H1 (cell line): Measurements from ENCODE around the gene MBP. TPM values are rescaled to one million over a fixed set of nuclear protein-coding genes. Genes with fewer than 3 reads are reported as not detected.

Experiments
- CTCF ChIA-PET: fragments of 300-600 bp; sonication (Branson Sonifier 250); formaldehyde crosslinking; loops from one replicate; lab custom pipeline; 2021; ENCODE audit not compliant: partially characterized antibody; lab: Charles Lee
- POLR2A ChIA-PET: fragments of 300-600 bp; sonication (Branson Sonifier 250); formaldehyde crosslinking; loops from one replicate; lab custom pipeline; 2021; ENCODE audit warnings: inconsistent platforms; ENCODE audit not compliant: partially characterized antibody; lab: Charles Lee
- DNase-seq, 2 experiments: peaks; one replicate each; pipeline versions ENCODE4 v3.0.0 to v3.0.0-alpha.2; 2010 to 2022; ENCODE audit warnings: low spot score in 2 of 2, low read depth in 1 of 2, mixed read lengths in 1 of 2
- FAIRE-seq: peaks from 2 replicates; lab custom pipeline; 2011; peaks lifted over from hg19 to GRCh38; lab: Jason Lieb, UNC
- H2AFZ ChIP-seq: 2 replicates; pipeline ENCODE4 v1.8.1; 2012; ENCODE audit warnings: low read length, inconsistent platforms
- H2AK5ac ChIP-seq: 2 replicates; pipeline ENCODE4 v1.6.1; 2013; ENCODE audit warnings: low read depth, low read length
- H2BK120ac ChIP-seq: replicated peaks from 2 replicates; pipeline ENCODE3; 2013; ENCODE audit warnings: low read depth, low read length, inconsistent platforms
- H2BK12ac ChIP-seq: 2 replicates; pipeline ENCODE4 v1.6.1; 2013; ENCODE audit warnings: low read depth, low read length
- H2BK15ac ChIP-seq: 2 replicates; pipeline ENCODE4 v1.6.1; 2013; ENCODE audit warnings: low read length
- H2BK20ac ChIP-seq: 2 replicates; pipeline ENCODE4 v1.6.1; 2013; ENCODE audit warnings: low read length
- H2BK5ac ChIP-seq: 2 replicates; pipeline ENCODE4 v1.6.1; 2013; ENCODE audit warnings: low read depth, low read length
- H3K14ac ChIP-seq: 2 replicates; pipeline ENCODE4 v1.6.1; 2013; ENCODE audit warnings: inconsistent platforms; ENCODE audit not compliant: insufficient read length
- H3K18ac ChIP-seq: 2 replicates; pipeline ENCODE4 v1.6.1; 2013; ENCODE audit warnings: low read length; ENCODE audit errors: extremely low read depth
- H3K23ac ChIP-seq: 2 replicates; pipeline ENCODE4 v1.6.1; 2013; ENCODE audit warnings: inconsistent platforms; ENCODE audit not compliant: insufficient read length
- H3K23me2 ChIP-seq: 2 replicates; pipeline ENCODE4 v1.6.1; 2013; ENCODE audit warnings: low read depth, low read length
- H3K27ac ChIP-seq: 2 replicates; pipeline ENCODE4 v1.6.1; 2011; ENCODE audit warnings: low read depth, low read length, inconsistent platforms
- H3K27me3 ChIP-seq, 4 experiments: replicated peaks in 1 of 4; 1 replicate in 1 of 4; 2 replicates in 3 of 4; pipeline versions ENCODE4 v1.6.1 to v1.8.1; 2011 to 2013; ENCODE audit warnings: low read length in 3 of 4, mild to moderate bottlenecking in 3 of 4, inconsistent platforms in 2 of 4, mixed read lengths in 2 of 4, moderate library complexity in 1 of 4; ENCODE audit not compliant: control insufficient read depth in 3 of 4, insufficient read depth in 3 of 4; ENCODE audit errors: extremely low read depth in 1 of 4
- H3K36me3 ChIP-seq, 4 experiments: 2 replicates each; pipeline versions ENCODE4 v1.6.1 to v1.8.1; 2011 to 2013; ENCODE audit warnings: mild to moderate bottlenecking in 4 of 4, low read length in 3 of 4, moderate library complexity in 2 of 4, control low read depth in 1 of 4, inconsistent platforms in 1 of 4; ENCODE audit not compliant: insufficient read depth in 4 of 4, control insufficient read depth in 2 of 4
- H3K4ac ChIP-seq: replicated peaks from 2 replicates; pipeline ENCODE3; 2013; ENCODE audit warnings: low read length, low read depth, mixed read lengths, inconsistent platforms; ENCODE audit not compliant: insufficient read length
- H3K4me1 ChIP-seq, 4 experiments: replicated peaks in 1 of 4; 1 replicate in 1 of 4; 2 replicates in 3 of 4; pipeline versions ENCODE4 v1.6.1 to v1.8.1; 2011 to 2013; ENCODE audit warnings: low read length in 3 of 4, inconsistent platforms in 2 of 4, mixed read lengths in 1 of 4; ENCODE audit not compliant: insufficient read depth in 4 of 4, control insufficient read depth in 3 of 4
- H3K4me2 ChIP-seq, 2 experiments: 2 replicates each; pipeline versions ENCODE4 v1.6.1 to v1.8.1; 2011 to 2013; ENCODE audit warnings: low read depth in 2 of 2, low read length in 2 of 2, control low read depth in 1 of 2, inconsistent platforms in 1 of 2, mild to moderate bottlenecking in 1 of 2; ENCODE audit not compliant: insufficient read depth in 1 of 2
- H3K4me3 ChIP-seq, 4 experiments: fragments of 200-600, 300-600 bp in 1 of 4; sonication (generic), shearing (Covaris generic), sonication (Bioruptor Twin) in 1 of 4; 2 replicates each; pipeline versions ENCODE4 v1.5.1 to v1.8.1; 2011 to 2016; ENCODE audit warnings: low read length in 4 of 4, low read depth in 3 of 4, control low read depth in 2 of 4, inconsistent platforms in 2 of 4, mild to moderate bottlenecking in 2 of 4, mixed read lengths in 1 of 4, moderate library complexity in 1 of 4; ENCODE audit not compliant: insufficient read depth in 2 of 4; ENCODE audit errors: extremely low read depth in 1 of 4
- H3K56ac ChIP-seq: replicated peaks from 2 replicates; pipeline ENCODE3; 2013; ENCODE audit warnings: low read depth, mild to moderate bottlenecking, mixed read lengths, low read length, inconsistent platforms; ENCODE audit not compliant: insufficient read length
- H3K79me1 ChIP-seq: 2 replicates; pipeline ENCODE4 v1.6.1; 2013; ENCODE audit warnings: low read depth, low read length, control low read depth
- H3K79me2 ChIP-seq, 2 experiments: 2 replicates each; pipeline versions ENCODE4 v1.6.1 to v1.8.1; 2012 to 2013; ENCODE audit warnings: low read length in 2 of 2, mild to moderate bottlenecking in 2 of 2, inconsistent platforms in 1 of 2; ENCODE audit not compliant: insufficient read depth in 2 of 2, control insufficient read depth in 1 of 2
- H3K9ac ChIP-seq, 4 experiments: replicated peaks in 1 of 4; 1 replicate in 1 of 4; 2 replicates in 3 of 4; pipeline versions ENCODE4 v1.6.1 to v1.8.1; 2011 to 2013; ENCODE audit warnings: low read depth in 3 of 4, low read length in 3 of 4, control low read depth in 2 of 4, mild to moderate bottlenecking in 2 of 4, moderate library complexity in 2 of 4, inconsistent platforms in 1 of 4; ENCODE audit errors: extremely low read depth in 1 of 4
- H3K9me3 ChIP-seq, 2 experiments: 2 replicates each; pipeline versions ENCODE4 v1.6.1 to v1.8.1; 2012 to 2013; ENCODE audit warnings: mild to moderate bottlenecking in 2 of 2, moderate library complexity in 2 of 2, control low read depth in 1 of 2, inconsistent platforms in 1 of 2, low read depth in 1 of 2, low read length in 1 of 2, mixed read lengths in 1 of 2; ENCODE audit not compliant: insufficient read depth in 2 of 2
- H4K20me1 ChIP-seq, 2 experiments: replicated peaks in 1 of 2; 2 replicates each; pipeline versions ENCODE3 to v1.8.1; 2011 to 2013; ENCODE audit warnings: inconsistent platforms in 2 of 2, low read length in 2 of 2, mild to moderate bottlenecking in 1 of 2; ENCODE audit not compliant: insufficient read depth in 2 of 2, control insufficient read depth in 1 of 2
- H4K5ac ChIP-seq: 2 replicates; pipeline ENCODE4 v1.6.1; 2013; ENCODE audit warnings: low read length, low read depth, mixed read lengths, inconsistent platforms; ENCODE audit not compliant: insufficient read length
- H4K8ac ChIP-seq: 2 replicates; pipeline ENCODE4 v1.8.0; 2013; ENCODE audit warnings: mild to moderate bottlenecking, moderate library complexity, low read length, inconsistent platforms; ENCODE audit not compliant: insufficient read depth; ENCODE audit errors: extremely low read depth
- H4K91ac ChIP-seq: replicated peaks from 2 replicates; pipeline ENCODE3; 2013; ENCODE audit warnings: low read length, mixed read lengths, inconsistent platforms; ENCODE audit not compliant: insufficient read length
- EP300 ChIP-seq, 2 experiments: IDR thresholded peaks; 1 replicate in 1 of 2; 2 replicates in 1 of 2; pipeline ENCODE4 v1.6.1; 2011 to 2012; ENCODE audit warnings: low read depth in 2 of 2, low read length in 2 of 2, mild to moderate bottlenecking in 2 of 2, borderline replicate concordance in 1 of 2, inconsistent platforms in 1 of 2, moderate library complexity in 1 of 2
- GTF2F1 ChIP-seq: IDR thresholded peaks from 2 replicates; pipeline ENCODE4 v1.6.1; 2012; ENCODE audit warnings: low read depth, low read length, improper control_type of control experiment, borderline replicate concordance
- HDAC2 ChIP-seq, 2 experiments: fragments of 300-600 bp in 1 of 2; sonication (generic) in 1 of 2; IDR thresholded peaks; 2 replicates each; pipeline ENCODE4 v1.6.1; 2011 to 2012; ENCODE audit warnings: low read depth in 2 of 2, low read length in 2 of 2, mild to moderate bottlenecking in 2 of 2, moderate library complexity in 2 of 2, borderline replicate concordance in 1 of 2, inconsistent platforms in 1 of 2
- KDM4A ChIP-seq: IDR thresholded peaks from one replicate; pipeline ENCODE4 v1.7.1; 2012; ENCODE audit warnings: low read depth, mild to moderate bottlenecking, moderate library complexity, low read length, inconsistent platforms; ENCODE audit not compliant: severe bottlenecking
- MAFK ChIP-seq: IDR thresholded peaks from 2 replicates; pipeline ENCODE4 v1.6.1; 2012; ENCODE audit warnings: low read depth, mild to moderate bottlenecking, improper control_type of control experiment, low read length
- NANOG ChIP-seq: IDR thresholded peaks from 2 replicates; pipeline ENCODE4 v1.6.1; 2011; ENCODE audit warnings: low read length, low read depth, mild to moderate bottlenecking, inconsistent platforms; ENCODE audit not compliant: insufficient read depth, poor library complexity, severe bottlenecking
- SIRT6 ChIP-seq: IDR thresholded peaks from one replicate; pipeline ENCODE4 v1.7.1; 2012; ENCODE audit warnings: low read length, inconsistent platforms
- SIX5 ChIP-seq: IDR thresholded peaks from 2 replicates; pipeline ENCODE4 v1.6.1; 2011; ENCODE audit warnings: mild to moderate bottlenecking, low read depth, low read length
- YY1 ChIP-seq: IDR thresholded peaks from 2 replicates; pipeline ENCODE4 v1.6.1; 2011; ENCODE audit warnings: low read depth, mild to moderate bottlenecking, low read length
- WGBS, 2 experiments: shearing (Covaris generic) in 1 of 2; methylation state at CpG; one replicate each; pipeline versions ENCODE4 v1.1.6 to v1.1.7; 2013 to 2015; ENCODE audit warnings: low lambda C conversion rate in 2 of 2, mixed read lengths in 2 of 2, inconsistent platforms in 1 of 2, low coverage in 1 of 2, missing lambda C conversion rate in 1 of 2; ENCODE audit not compliant: insufficient replicate concordance in 2 of 2, insufficient coverage in 1 of 2, insufficient read length in 1 of 2; ENCODE audit errors: extremely low coverage in 1 of 2, missing lambda C conversion rate in 1 of 2; 5-methylcytosine and 5-hydroxymethylcytosine counted together
- polyA plus RNA-seq, 7 experiments: library from polyadenylated mRNA; depleted of rRNA in 3 of 7; stranded (reverse) in 5 of 7; unstranded in 2 of 7; fragments of >200 nt in 5 of 7; fragments of 200-250 nt in 2 of 7; gene quantifications; 1 replicate in 5 of 7; 2 replicates in 1 of 7; 4 replicates in 1 of 7; pipeline versions ENCODE4 v1.2.1 to v1.2.3, GENCODE V29; 2011 to 2013; ENCODE audit warnings: missing spikeins in 2 of 7, mixed read lengths in 2 of 7
- total RNA-seq: library from RNA; stranded (reverse); fragmentation: NEBNext Ultra II Directional; extraction: Animal tissue kit (Norgen Biotek cat#: 25700); gene quantifications from 2 replicates; pipeline ENCODE4 v1.2.1, GENCODE V29; 2021
- TF ChIP-seq, protein P1 (sequence below): IDR thresholded peaks from 2 replicates; pipeline ENCODE4 v1.6.1; 2011; ENCODE audit warnings: low read depth, mild to moderate bottlenecking, low read length; ENCODE audit not compliant: insufficient read depth

The MBP gene
- total and polyA plus RNA-seq, 2 of the 8 experiments (the other 6 are each of a cell fraction or from before 2014, with no cell fraction given) = 7.7 to 19.2 TPM

DNA sequence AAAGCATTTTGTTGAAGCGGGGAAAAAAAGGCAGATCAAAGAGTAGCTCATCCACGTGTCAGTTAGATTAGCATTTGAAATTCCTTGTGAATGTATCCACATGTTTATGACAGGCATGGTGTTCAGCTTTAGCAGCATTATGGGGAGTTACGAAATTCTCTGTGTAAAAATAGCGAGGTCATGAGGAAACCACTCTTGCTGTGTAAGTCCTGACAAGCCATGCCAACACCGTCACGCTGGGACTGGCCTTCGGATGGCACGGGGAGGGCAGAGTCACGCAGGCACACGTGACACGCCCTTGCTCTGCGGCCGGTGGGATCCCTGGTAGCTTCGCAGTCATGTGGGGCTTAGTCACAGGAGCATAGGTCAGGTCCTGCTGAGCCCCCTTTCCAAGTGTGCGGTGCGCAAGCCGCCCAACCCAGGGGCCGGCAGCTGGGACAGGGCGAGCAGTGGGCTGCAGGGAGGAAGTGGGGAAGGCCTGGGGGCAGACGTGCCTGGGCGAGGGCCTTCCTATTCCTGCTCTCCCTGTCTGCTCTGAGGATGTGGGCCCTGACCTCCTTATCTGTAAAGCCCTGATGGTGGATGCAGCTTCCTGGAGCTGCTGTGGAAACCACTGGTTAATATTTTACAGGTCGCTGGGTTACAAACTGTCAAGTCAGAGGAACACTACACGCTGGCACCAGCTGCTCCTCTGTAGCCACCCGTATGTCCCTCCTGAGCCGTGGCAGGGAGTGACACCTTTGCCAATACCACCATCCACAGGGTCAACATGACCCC is 18.0 kb downstream of the MBP start:
- Histone ChIP-seq H2BK15ac (peak overlapping the region; percentile 85; the same call in 1 of the 2 replicates), H2BK20ac (no peak overlapping the region), H3K36me3 (no peaks in the 10 kb centered on the region), H3K9me3 (no peaks in the 10 kb centered on the region), H3K4me3 (no peak overlapping the region), H4K91ac (peak overlapping the region; percentile 1), H3K4me2 (no peak overlapping the region), H3K23ac (no peak overlapping the region), H3K23me2 (peaks cover 5% of the 10 kb centered on the region; the same call in 1 of the 2 replicates), H3K18ac (no peak overlapping the region; the same call in 1 of the 2 replicates), H2BK5ac (no peak overlapping the region), H2AK5ac (peak overlapping the region; percentile 57; the same call in 1 of the 2 replicates), H4K8ac (no peak overlapping the region), H3K27ac (no peak overlapping the region), H2BK12ac (peak overlapping the region; percentile 30; the same call in 1 of the 2 replicates), H2AFZ (no peak overlapping the region), H3K56ac (no peak overlapping the region), H3K9ac (no peak overlapping the region), H3K4me1 (peaks cover 0 to 11% (median 3%) of the 10 kb centered on the region in 4 experiments; a peak in 4 of 7 replicates), H2BK120ac (no peak overlapping the region), H3K27me3 (no peaks in the 10 kb centered on the region), H3K79me2 (peaks cover 0 to 4% of the 10 kb centered on the region in 2 experiments; a peak in 1 of 4 replicates), H4K5ac (no peak overlapping the region), H3K79me1 (peaks cover 9% of the 10 kb centered on the region), H4K20me1 (peaks cover 0 to 7% of the 10 kb centered on the region in 2 experiments), H3K14ac (no peak overlapping the region), H3K4ac (no peak overlapping the region)
- WGBS, 2 experiments = 89% methylated on average over 25 of the region's 25 CpGs; no CpG with 5 or more reads in 1 of the 2 experiments
- peak in 1 of 2 experiments; percentile 43 for DNase-seq
- ChIA-PET CTCF (interaction anchor here (0.9 to 1.3 kb wide), 6 partner anchors 9 to 97 kb away, joined by 3 to 5 read pairs (median 4); partner anchors contain the start of gene MBP), POLR2A (interaction anchor here (0.6 to 1.0 kb wide), 2 partner anchors 41 to 95 kb away, joined by 3 read pairs; no protein-coding TSS in a partner anchor)
- FAIRE-seq = no peak
- TF ChIP-seq GTF2F1 (no peak), SIX5 (no peak), NANOG (no peak), HDAC2 (IDR thresholded peaks at IDR 0.05; ENCODE audit: borderline replicate concordance in 1 of 2, low read depth in 2 of 2, low read length in 2 of 2) (no peak), MAFK (no peak), YY1 (no peak), EP300 (IDR thresholded peaks at IDR 0.05; ENCODE audit: borderline replicate concordance in 1 of 2, low read depth in 2 of 2, low read length in 2 of 2) (no peak), SIRT6 (no peak), KDM4A (no peak)
- TF ChIP-seq, protein P1, sequence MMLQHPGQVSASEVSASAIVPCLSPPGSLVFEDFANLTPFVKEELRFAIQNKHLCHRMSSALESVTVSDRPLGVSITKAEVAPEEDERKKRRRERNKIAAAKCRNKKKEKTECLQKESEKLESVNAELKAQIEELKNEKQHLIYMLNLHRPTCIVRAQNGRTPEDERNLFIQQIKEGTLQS = no peak
